GM12873 (cell line): ENCODE results near the gene DCLK1.

Experiments used
- TF ChIP-seq, protein P1 (sequence below): IDR thresholded peaks from 2 replicates; pipeline ENCODE4 v1.5.1; 2012; ENCODE audit warnings: low read depth, mild to moderate bottlenecking, moderate library complexity, low read length, control low read depth; ENCODE audit not compliant: insufficient read depth; ENCODE audit errors: missing control alignments

DCLK1 gene

DNA sequence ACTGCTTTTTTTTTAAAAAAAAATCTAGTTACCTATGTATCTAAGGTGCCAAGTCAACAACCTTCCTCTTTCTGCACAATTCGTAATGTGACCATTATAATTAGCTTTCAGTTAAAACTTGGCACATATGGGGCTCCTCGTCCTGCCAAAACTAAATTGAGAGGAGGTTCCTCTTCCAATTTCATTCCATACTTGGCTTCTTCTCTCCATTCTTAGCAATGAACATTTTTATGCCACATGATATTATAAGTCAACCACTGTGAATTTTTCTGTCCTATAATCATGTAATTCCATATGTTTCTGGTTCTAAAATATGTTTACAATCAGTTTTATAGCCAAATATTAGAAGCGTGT, 177.0 kb downstream of the DCLK1 start:
- TF ChIP-seq, protein P1, sequence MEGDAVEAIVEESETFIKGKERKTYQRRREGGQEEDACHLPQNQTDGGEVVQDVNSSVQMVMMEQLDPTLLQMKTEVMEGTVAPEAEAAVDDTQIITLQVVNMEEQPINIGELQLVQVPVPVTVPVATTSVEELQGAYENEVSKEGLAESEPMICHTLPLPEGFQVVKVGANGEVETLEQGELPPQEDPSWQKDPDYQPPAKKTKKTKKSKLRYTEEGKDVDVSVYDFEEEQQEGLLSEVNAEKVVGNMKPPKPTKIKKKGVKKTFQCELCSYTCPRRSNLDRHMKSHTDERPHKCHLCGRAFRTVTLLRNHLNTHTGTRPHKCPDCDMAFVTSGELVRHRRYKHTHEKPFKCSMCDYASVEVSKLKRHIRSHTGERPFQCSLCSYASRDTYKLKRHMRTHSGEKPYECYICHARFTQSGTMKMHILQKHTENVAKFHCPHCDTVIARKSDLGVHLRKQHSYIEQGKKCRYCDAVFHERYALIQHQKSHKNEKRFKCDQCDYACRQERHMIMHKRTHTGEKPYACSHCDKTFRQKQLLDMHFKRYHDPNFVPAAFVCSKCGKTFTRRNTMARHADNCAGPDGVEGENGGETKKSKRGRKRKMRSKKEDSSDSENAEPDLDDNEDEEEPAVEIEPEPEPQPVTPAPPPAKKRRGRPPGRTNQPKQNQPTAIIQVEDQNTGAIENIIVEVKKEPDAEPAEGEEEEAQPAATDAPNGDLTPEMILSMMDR = no peak

- TF ChIP-seq, protein P1 = peak; percentile 25
Observed at GRCh38 chr13:35953537-35954206, 177.5 kb downstream of the DCLK1 start.

DNA sequence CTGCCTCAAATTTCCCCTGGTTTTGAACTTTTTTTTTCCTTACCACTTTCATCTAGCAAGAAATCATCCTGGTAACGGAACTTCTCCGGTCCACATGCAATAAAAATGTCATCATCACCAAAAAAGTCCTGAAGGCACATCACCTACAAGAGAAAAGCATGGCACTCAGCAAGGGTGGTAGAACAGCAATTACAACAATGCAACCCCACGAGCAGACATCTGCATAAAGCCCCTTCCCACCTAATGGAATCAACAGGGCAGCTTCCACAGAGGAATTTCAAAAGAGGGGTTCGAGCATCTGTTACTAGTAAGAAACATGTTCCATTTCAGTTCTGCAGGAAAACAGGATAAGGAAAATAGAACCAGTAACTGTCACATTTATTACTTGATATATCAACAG, 183.9 kb downstream of the DCLK1 start:
- TF ChIP-seq, protein P1 = no peak

DNA sequence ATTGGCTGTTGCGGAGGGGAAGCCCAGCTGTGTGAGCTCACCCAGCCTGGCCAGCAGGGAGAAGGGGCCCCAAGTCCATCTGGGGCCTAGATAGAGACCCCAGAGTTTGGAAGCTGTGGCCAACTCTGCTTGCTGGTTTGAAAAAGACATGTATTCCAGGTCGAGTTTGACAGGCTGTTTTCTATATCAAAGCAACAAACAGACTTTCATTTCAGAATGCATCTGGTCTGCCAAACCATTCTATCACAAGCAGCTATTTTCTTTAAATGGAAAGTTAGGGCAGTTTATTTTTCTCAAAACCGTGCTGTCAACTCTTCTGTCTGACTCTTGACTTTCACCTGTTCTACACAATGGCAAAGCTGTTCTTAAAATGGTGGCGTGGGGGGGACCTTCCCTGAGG, 185.8 kb downstream of the DCLK1 start:
- TF ChIP-seq, protein P1 = no peak

DNA sequence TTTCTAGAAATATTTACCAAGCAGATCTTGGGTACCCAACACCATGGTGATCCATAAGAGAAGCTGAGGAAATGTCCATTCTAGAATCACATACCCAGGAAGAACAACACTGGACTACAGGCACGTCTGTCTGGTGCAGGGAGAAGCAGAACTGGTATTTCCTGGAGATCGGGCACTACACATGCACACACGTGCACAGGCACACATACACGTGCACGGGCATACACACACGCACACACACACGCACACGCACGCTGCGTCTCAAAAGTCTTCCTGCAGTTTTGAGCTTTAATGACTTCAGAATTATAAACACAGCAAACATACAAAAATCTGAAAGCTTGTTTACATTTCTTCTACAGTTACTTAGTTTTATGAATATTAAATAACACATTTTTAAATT, 189.8 kb downstream of the DCLK1 start:
- TF ChIP-seq, protein P1 = no peak

- TF ChIP-seq, protein P1 = no peak
Observed at GRCh38 chr13:35940734-35941133, 190.4 kb downstream of the DCLK1 start.

GRCh38 chr13:35936246-35936978, 194.8 kb downstream of the DCLK1 start:
- TF ChIP-seq, protein P1 = no peak
